ENCODE measurements around the gene MAD2L2. TPM values are rescaled to one million over a fixed set of nuclear protein-coding genes. Genes with fewer than 3 reads are reported as not detected.
"Not testable (repeated sequence)": the region's sequence is repeated elsewhere in the genome, so short reads cannot be mapped to it uniquely, and the experiment has no call there.

MAD2L2 gene
- total RNA-seq, 1 donor from 2014 or later: 30.1 TPM

- H3K27ac Mint-ChIP-seq (ENCODE audit: unreplicated experiment): no peak overlapping the region
- Histone ChIP-seq H3K4me1 (ENCODE audit: insufficient read depth, low read length) (no peaks in the 10 kb centered on the region), H3K4me2 (ENCODE audit: low read length) (no peak overlapping the region), H3K27ac (ENCODE audit: low read depth, low read length) (no peak overlapping the region), H3K27me3 (ENCODE audit: insufficient read depth, low read length) (peaks cover 20% of the 10 kb centered on the region), H3K9ac (ENCODE audit: low read length) (no peak overlapping the region), H3K9me3 (ENCODE audit: insufficient read depth, low read depth, low read length) (no peaks in the 10 kb centered on the region), H4K20me1 (ENCODE audit: insufficient read depth, low read length) (peaks cover 4% of the 10 kb centered on the region), H3K4me3 (ENCODE audit: insufficient read depth, low read depth, low read length) (no peak overlapping the region), H3K79me2 (ENCODE audit: insufficient read depth, low read length) (no peaks in the 10 kb centered on the region), H2AFZ (ENCODE audit: low read depth, low read length) (no peak overlapping the region), H3K36me3 (ENCODE audit: insufficient read depth, low read length) (no peaks in the 10 kb centered on the region)
- H3K27me3 Mint-ChIP-seq (ENCODE audit: low read depth, unreplicated experiment): peaks cover 19% of the 10 kb centered on the region
- no peaks in the 10 kb centered on the region for H3K9me3 Mint-ChIP-seq (ENCODE audit: unreplicated experiment)
- peaks cover 1% of the 10 kb centered on the region for H3K36me3 Mint-ChIP-seq (ENCODE audit: low read depth, unreplicated experiment)
- FAIRE-seq (no peak), DNase-seq (ENCODE audit: low read depth) (no peak)
- TF ChIP-seq EZH2 (IDR thresholded peaks at IDR 0.05; ENCODE audit: insufficient read depth, low read length): no peak
- no peak for TF ChIP-seq CTCF (IDR thresholded peaks at IDR 0.05; ENCODE audit: insufficient read depth, low read depth, low read length)
- H3K4me3 Mint-ChIP-seq (ENCODE audit: unreplicated experiment): no peak overlapping the region
- H3K4me1 Mint-ChIP-seq (ENCODE audit: low read depth, unreplicated experiment): no peaks in the 10 kb centered on the region
Observed at GRCh38 chr1:11643782-11644181, 37.2 kb downstream of the MAD2L2 start.

GRCh38 chr1:11642418-11643017 is 38.4 kb downstream of the MAD2L2 start:
- not testable (repeated sequence) for DNase-seq (ENCODE audit: low read depth); FAIRE-seq
- TF ChIP-seq CTCF (IDR thresholded peaks at IDR 0.05; ENCODE audit: insufficient read depth, low read depth, low read length): peak; percentile 97

GRCh38 chr1:11641776-11642305 is 39.1 kb downstream of the MAD2L2 start:
- Mint-ChIP-seq H3K4me3 (ENCODE audit: unreplicated experiment) (no peak overlapping the region), H3K4me1 (ENCODE audit: low read depth, unreplicated experiment) (no peaks in the 10 kb centered on the region), H3K27me3 (ENCODE audit: low read depth, unreplicated experiment) (peaks cover 32% of the 10 kb centered on the region), H3K36me3 (ENCODE audit: low read depth, unreplicated experiment) (peaks cover 1% of the 10 kb centered on the region), H3K9me3 (ENCODE audit: unreplicated experiment) (no peaks in the 10 kb centered on the region), H3K27ac (ENCODE audit: unreplicated experiment) (no peak overlapping the region)
- no peak overlapping the region for H3K27ac ChIP-seq (ENCODE audit: low read depth, low read length)
- H3K9me3 ChIP-seq (ENCODE audit: insufficient read depth, low read depth, low read length): no peaks in the 10 kb centered on the region
- DNase-seq (ENCODE audit: low read depth): no peak
- H3K4me1 ChIP-seq (ENCODE audit: insufficient read depth, low read length): no peaks in the 10 kb centered on the region
- no peaks in the 10 kb centered on the region for H3K79me2 ChIP-seq (ENCODE audit: insufficient read depth, low read length)
- H3K4me2 ChIP-seq (ENCODE audit: low read length): no peak overlapping the region
- H4K20me1 ChIP-seq (ENCODE audit: insufficient read depth, low read length): peaks cover 4% of the 10 kb centered on the region
- H3K4me3 ChIP-seq (ENCODE audit: insufficient read depth, low read depth, low read length): no peak overlapping the region
- H2AFZ ChIP-seq (ENCODE audit: low read depth, low read length): no peak overlapping the region
- no peak for FAIRE-seq
- H3K9ac ChIP-seq (ENCODE audit: low read length): no peak overlapping the region
- no peaks in the 10 kb centered on the region for H3K36me3 ChIP-seq (ENCODE audit: insufficient read depth, low read length)
- H3K27me3 ChIP-seq (ENCODE audit: insufficient read depth, low read length): peaks cover 15% of the 10 kb centered on the region
- TF ChIP-seq EZH2 (IDR thresholded peaks at IDR 0.05; ENCODE audit: insufficient read depth, low read length) (no peak), CTCF (IDR thresholded peaks at IDR 0.05; ENCODE audit: insufficient read depth, low read depth, low read length) (no peak)

More at GRCh38 chr1:11642418-11643017, 38.4 kb downstream of the MAD2L2 start:
- H3K27me3 Mint-ChIP-seq (ENCODE audit: low read depth, unreplicated experiment): peaks cover 27% of the 10 kb centered on the region
- H3K4me1 Mint-ChIP-seq (ENCODE audit: low read depth, unreplicated experiment); H4K20me1 ChIP-seq (ENCODE audit: insufficient read depth, low read length); H3K4me2 ChIP-seq (ENCODE audit: low read length); H3K79me2 ChIP-seq (ENCODE audit: insufficient read depth, low read length); H3K4me1 ChIP-seq (ENCODE audit: insufficient read depth, low read length); H3K4me3 Mint-ChIP-seq (ENCODE audit: unreplicated experiment); H3K9me3 Mint-ChIP-seq (ENCODE audit: unreplicated experiment); H3K36me3 ChIP-seq (ENCODE audit: insufficient read depth, low read length); H3K9me3 ChIP-seq (ENCODE audit: insufficient read depth, low read depth, low read length); H3K9ac ChIP-seq (ENCODE audit: low read length); H3K27ac ChIP-seq (ENCODE audit: low read depth, low read length); H2AFZ ChIP-seq (ENCODE audit: low read depth, low read length); H3K4me3 ChIP-seq (ENCODE audit: insufficient read depth, low read depth, low read length); H3K36me3 Mint-ChIP-seq (ENCODE audit: low read depth, unreplicated experiment); H3K27ac Mint-ChIP-seq (ENCODE audit: unreplicated experiment): not testable (repeated sequence)
- H3K27me3 ChIP-seq (ENCODE audit: insufficient read depth, low read length): peaks cover 15% of the 10 kb centered on the region
